HEK293 (cell line): Measurements from ENCODE around the gene MRPL43.

ENCODE experiments used
- CTCF ChIA-PET: fragments of 350-600 bp; formaldehyde crosslinking; extraction: SDS; loops from one replicate; lab custom pipeline; 2021; ENCODE audit warnings: antibody characterized with exemption; lab: Yijun Ruan, JAX
- POLR2A ChIA-PET: fragments of 300-600 bp; formaldehyde crosslinking; extraction: SDS; loops from one replicate; lab custom pipeline; 2020; ENCODE audit warnings: antibody characterized with exemption, inconsistent platforms; lab: Yijun Ruan, JAX
- H3K27ac ChIP-seq: fragments of 200-500 bp; sonication (Bioruptor generic); 2 replicates; pipeline ENCODE4 v1.5.1; 2014; ENCODE audit warnings: low read depth, low read length, control low read depth, inconsistent platforms; ENCODE audit errors: extremely low read depth
- H3K36me3 ChIP-seq, 2 experiments: fragments of 200-500 bp in 1 of 2; sonication (Bioruptor generic) in 1 of 2; 1 replicate in 1 of 2; 2 replicates in 1 of 2; pipeline ENCODE4 v1.5.1; 2014 to 2017; ENCODE audit warnings: inconsistent platforms in 2 of 2, low read length in 2 of 2; ENCODE audit not compliant: control insufficient read depth in 2 of 2, insufficient read depth in 1 of 2
- H3K4me1 ChIP-seq: fragments of 200-500 bp; sonication (Bioruptor generic); 2 replicates; pipeline ENCODE4 v1.5.1; 2014; ENCODE audit warnings: mild to moderate bottlenecking, low read length, inconsistent platforms; ENCODE audit not compliant: control insufficient read depth, insufficient read depth
- H3K4me3 ChIP-seq: 2 replicates; pipeline ENCODE4 v1.5.1; 2011; ENCODE audit warnings: low read depth, mild to moderate bottlenecking, control low read depth, low read length, moderate library complexity
- H3K9me3 ChIP-seq: fragments of 200-500 bp; sonication (Bioruptor generic); 2 replicates; pipeline ENCODE4 v1.5.1; 2014; ENCODE audit warnings: low read depth, low read length, inconsistent platforms; ENCODE audit not compliant: control insufficient read depth, insufficient read depth
- GFI1B ChIP-seq: fragments of 450-650 bp; formaldehyde crosslinking; IDR thresholded peaks from 2 replicates; pipeline ENCODE4 v1.5.1; 2016; ENCODE audit warnings: missing biosample characterization, missing genetic modification characterization
- GLIS1 ChIP-seq: fragments of 450-650 bp; formaldehyde crosslinking; IDR thresholded peaks from 2 replicates; pipeline ENCODE4 v1.5.1; 2016; ENCODE audit warnings: missing biosample characterization, missing genetic modification characterization
- KLF8 ChIP-seq: fragments of 450-650 bp; formaldehyde crosslinking; IDR thresholded peaks from 2 replicates; pipeline ENCODE4 v1.5.1; 2016; ENCODE audit warnings: missing biosample characterization, missing genetic modification characterization
- OSR2 ChIP-seq: fragments of 450-650 bp; formaldehyde crosslinking; IDR thresholded peaks from 2 replicates; pipeline ENCODE4 v1.5.1; 2016; ENCODE audit warnings: missing biosample characterization, missing genetic modification characterization
- RBAK ChIP-seq: fragments of 450-650 bp; formaldehyde crosslinking; IDR thresholded peaks from 2 replicates; pipeline ENCODE4 v1.5.1; 2016; ENCODE audit warnings: missing biosample characterization, missing genetic modification characterization
- SP3 ChIP-seq: fragments of 450-650 bp; formaldehyde crosslinking; IDR thresholded peaks from 2 replicates; pipeline ENCODE4 v1.5.1; 2016; ENCODE audit warnings: missing biosample characterization, missing genetic modification characterization
- ZEB2 ChIP-seq: fragments of 450-650 bp; formaldehyde crosslinking; IDR thresholded peaks from 2 replicates; pipeline ENCODE4 v1.5.1; 2016; ENCODE audit warnings: missing biosample characterization, missing genetic modification characterization
- ZFHX2 ChIP-seq: fragments of 450-650 bp; formaldehyde crosslinking; conservative IDR thresholded peaks from 2 replicates; pipeline ENCODE4 v1.5.1; 2016; ENCODE audit warnings: missing biosample characterization, missing genetic modification characterization
- ZFP69B ChIP-seq: fragments of 450-650 bp; formaldehyde crosslinking; IDR thresholded peaks from 2 replicates; pipeline ENCODE4 v1.5.1; 2016; ENCODE audit warnings: missing biosample characterization, missing genetic modification characterization
- ZNF138 ChIP-seq: fragments of 450-650 bp; formaldehyde crosslinking; IDR thresholded peaks from 2 replicates; pipeline ENCODE4 v1.5.1; 2016; ENCODE audit warnings: missing biosample characterization, missing genetic modification characterization, borderline replicate concordance
- ZNF169 ChIP-seq: fragments of 450-650 bp; formaldehyde crosslinking; IDR thresholded peaks from 2 replicates; pipeline ENCODE4 v1.5.1; 2016; ENCODE audit warnings: missing biosample characterization, missing genetic modification characterization
- ZNF175 ChIP-seq: fragments of 450-650 bp; formaldehyde crosslinking; IDR thresholded peaks from 2 replicates; pipeline ENCODE4 v1.5.1; 2016; ENCODE audit warnings: missing biosample characterization, missing genetic modification characterization
- ZNF211 ChIP-seq: fragments of 450-650 bp; formaldehyde crosslinking; IDR thresholded peaks from 2 replicates; pipeline ENCODE4 v1.5.1; 2016; ENCODE audit warnings: low read depth, missing biosample characterization, missing genetic modification characterization
- ZNF311 ChIP-seq: fragments of 450-650 bp; formaldehyde crosslinking; IDR thresholded peaks from 2 replicates; pipeline ENCODE4 v1.5.1; 2017; ENCODE audit warnings: missing biosample characterization, missing genetic modification characterization, borderline replicate concordance
- ZNF354C ChIP-seq: fragments of 450-650 bp; formaldehyde crosslinking; IDR thresholded peaks from 2 replicates; pipeline ENCODE4 v1.5.1; 2016; ENCODE audit warnings: missing biosample characterization, missing genetic modification characterization, low read depth, borderline replicate concordance
- ZNF366 ChIP-seq: fragments of 450-650 bp; formaldehyde crosslinking; conservative IDR thresholded peaks from 2 replicates; pipeline ENCODE4 v1.5.1; 2016; ENCODE audit warnings: missing biosample characterization, missing genetic modification characterization
- ZNF600 ChIP-seq: fragments of 450-650 bp; formaldehyde crosslinking; IDR thresholded peaks from 2 replicates; pipeline ENCODE4 v1.5.1; 2016; ENCODE audit warnings: missing biosample characterization, missing genetic modification characterization
- ZNF621 ChIP-seq: fragments of 450-650 bp; formaldehyde crosslinking; IDR thresholded peaks from 2 replicates; pipeline ENCODE4 v1.5.1; 2017; ENCODE audit warnings: missing biosample characterization, missing genetic modification characterization
- ZNF629 ChIP-seq: fragments of 450-650 bp; formaldehyde crosslinking; IDR thresholded peaks from 2 replicates; pipeline ENCODE4 v1.5.1; 2017; ENCODE audit warnings: missing biosample characterization, missing genetic modification characterization
- ZNF701 ChIP-seq: fragments of 450-650 bp; formaldehyde crosslinking; IDR thresholded peaks from 2 replicates; pipeline ENCODE4 v1.5.1; 2016; ENCODE audit warnings: missing biosample characterization, missing genetic modification characterization
- ZNF707 ChIP-seq: fragments of 450-650 bp; formaldehyde crosslinking; IDR thresholded peaks from 2 replicates; pipeline ENCODE4 v1.5.1; 2016; ENCODE audit warnings: missing biosample characterization, missing genetic modification characterization
- ZNF747 ChIP-seq: fragments of 450-650 bp; formaldehyde crosslinking; IDR thresholded peaks from 2 replicates; pipeline ENCODE4 v1.5.1; 2016; ENCODE audit warnings: missing biosample characterization, missing genetic modification characterization
- ZNF76 ChIP-seq: fragments of 450-650 bp; formaldehyde crosslinking; IDR thresholded peaks from 2 replicates; pipeline ENCODE4; 2016; ENCODE audit warnings: low read depth, missing biosample characterization, missing genetic modification characterization, borderline replicate concordance
- ZNF768 ChIP-seq: fragments of 450-650 bp; formaldehyde crosslinking; IDR thresholded peaks from 2 replicates; pipeline ENCODE4 v1.5.1; 2018; ENCODE audit warnings: missing biosample characterization, mild to moderate bottlenecking, missing genetic modification characterization
- ZNF792 ChIP-seq: fragments of 450-650 bp; formaldehyde crosslinking; IDR thresholded peaks from 2 replicates; pipeline ENCODE4 v1.5.1; 2016; ENCODE audit warnings: missing biosample characterization, missing genetic modification characterization
- ZNF843 ChIP-seq: fragments of 450-650 bp; formaldehyde crosslinking; IDR thresholded peaks from 2 replicates; pipeline ENCODE4 v1.5.1; 2016; ENCODE audit warnings: missing biosample characterization, missing genetic modification characterization
- TF ChIP-seq, protein P1 (sequence below): fragments of 450-650 bp; formaldehyde crosslinking; IDR thresholded peaks from 2 replicates; pipeline ENCODE4 v1.5.1; 2016; ENCODE audit warnings: missing biosample characterization, missing genetic modification characterization
- TF ChIP-seq, protein P2 (sequence below): fragments of 450-650 bp; formaldehyde crosslinking; IDR thresholded peaks from 2 replicates; pipeline ENCODE4 v1.5.1; 2017; ENCODE audit warnings: missing biosample characterization, mild to moderate bottlenecking, missing genetic modification characterization, moderate library complexity
- TF ChIP-seq, protein P3 (sequence below): fragments of 450-650 bp; formaldehyde crosslinking; IDR thresholded peaks from 2 replicates; pipeline ENCODE4 v1.5.1; 2016; ENCODE audit warnings: missing biosample characterization, missing genetic modification characterization
- TF ChIP-seq, protein P4 (sequence below): IDR thresholded peaks from 2 replicates; pipeline ENCODE4 v1.6.1; 2011; ENCODE audit warnings: mild to moderate bottlenecking, low read depth, low read length, borderline replicate concordance

Gene MRPL43

GRCh38 chr10:101014230-101014884, 27.1 kb upstream of the MRPL43 start:
- CTCF ChIA-PET, result interaction anchor here (0.6 to 7.2 kb wide), 47 partner anchors 9 to 1725 kb away, joined by 3 to 274 read pairs (median 4); partner anchors contain the start of genes KAZALD1, LZTS2, MRPL43 and PDZD7
- Histone ChIP-seq H3K27ac (no peak overlapping the region), H3K36me3 (no peaks in the 10 kb centered on the region), H3K9me3 (no peaks in the 10 kb centered on the region), H3K4me1 (peaks cover 2% of the 10 kb centered on the region; the same call in 1 of the 2 replicates), H3K4me3 (no peak overlapping the region)
- POLR2A ChIA-PET, result interaction anchor here (0.8 to 2.7 kb wide), 5 partner anchors 10 to 58 kb away, joined by 3 to 14 read pairs (median 5); no protein-coding TSS in a partner anchor
- TF ChIP-seq, protein P1, sequence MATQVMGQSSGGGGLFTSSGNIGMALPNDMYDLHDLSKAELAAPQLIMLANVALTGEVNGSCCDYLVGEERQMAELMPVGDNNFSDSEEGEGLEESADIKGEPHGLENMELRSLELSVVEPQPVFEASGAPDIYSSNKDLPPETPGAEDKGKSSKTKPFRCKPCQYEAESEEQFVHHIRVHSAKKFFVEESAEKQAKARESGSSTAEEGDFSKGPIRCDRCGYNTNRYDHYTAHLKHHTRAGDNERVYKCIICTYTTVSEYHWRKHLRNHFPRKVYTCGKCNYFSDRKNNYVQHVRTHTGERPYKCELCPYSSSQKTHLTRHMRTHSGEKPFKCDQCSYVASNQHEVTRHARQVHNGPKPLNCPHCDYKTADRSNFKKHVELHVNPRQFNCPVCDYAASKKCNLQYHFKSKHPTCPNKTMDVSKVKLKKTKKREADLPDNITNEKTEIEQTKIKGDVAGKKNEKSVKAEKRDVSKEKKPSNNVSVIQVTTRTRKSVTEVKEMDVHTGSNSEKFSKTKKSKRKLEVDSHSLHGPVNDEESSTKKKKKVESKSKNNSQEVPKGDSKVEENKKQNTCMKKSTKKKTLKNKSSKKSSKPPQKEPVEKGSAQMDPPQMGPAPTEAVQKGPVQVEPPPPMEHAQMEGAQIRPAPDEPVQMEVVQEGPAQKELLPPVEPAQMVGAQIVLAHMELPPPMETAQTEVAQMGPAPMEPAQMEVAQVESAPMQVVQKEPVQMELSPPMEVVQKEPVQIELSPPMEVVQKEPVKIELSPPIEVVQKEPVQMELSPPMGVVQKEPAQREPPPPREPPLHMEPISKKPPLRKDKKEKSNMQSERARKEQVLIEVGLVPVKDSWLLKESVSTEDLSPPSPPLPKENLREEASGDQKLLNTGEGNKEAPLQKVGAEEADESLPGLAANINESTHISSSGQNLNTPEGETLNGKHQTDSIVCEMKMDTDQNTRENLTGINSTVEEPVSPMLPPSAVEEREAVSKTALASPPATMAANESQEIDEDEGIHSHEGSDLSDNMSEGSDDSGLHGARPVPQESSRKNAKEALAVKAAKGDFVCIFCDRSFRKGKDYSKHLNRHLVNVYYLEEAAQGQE (tag by site-specific recombination), result no peak
- no peak for TF ChIP-seq ZNF768 (tag by site-specific recombination)
- no peak for TF ChIP-seq ZNF701 (tag by site-specific recombination)
- no peak for TF ChIP-seq ZNF175 (tag by site-specific recombination)
- peak; percentile 90 for TF ChIP-seq ZNF600 (tag by site-specific recombination)
- TF ChIP-seq ZFP69B (tag by site-specific recombination), result no peak
- peak; percentile 91 for TF ChIP-seq GLIS1 (tag by site-specific recombination)
- TF ChIP-seq ZNF211 (tag by site-specific recombination), result no peak
- TF ChIP-seq ZNF629 (tag by site-specific recombination), result 0 out of 2 replicates have a peak, but pooled peaks have one; percentile 24
- TF ChIP-seq ZNF707 (tag by site-specific recombination), result no peak
- no peak for TF ChIP-seq ZNF621 (tag by site-specific recombination)
- TF ChIP-seq ZNF311 (tag by site-specific recombination), result no peak
- TF ChIP-seq ZNF747 (tag by site-specific recombination), result no peak
- TF ChIP-seq GFI1B (tag by site-specific recombination), result no peak
- TF ChIP-seq OSR2, result no peak
- peak; percentile 59 for TF ChIP-seq ZFHX2 (tag by site-specific recombination)
- no peak for TF ChIP-seq ZNF169 (tag by site-specific recombination)
- no peak for TF ChIP-seq RBAK (tag by site-specific recombination)
- TF ChIP-seq ZEB2, result no peak
- TF ChIP-seq ZNF76 (tag by site-specific recombination), result no peak
- TF ChIP-seq, protein P2, sequence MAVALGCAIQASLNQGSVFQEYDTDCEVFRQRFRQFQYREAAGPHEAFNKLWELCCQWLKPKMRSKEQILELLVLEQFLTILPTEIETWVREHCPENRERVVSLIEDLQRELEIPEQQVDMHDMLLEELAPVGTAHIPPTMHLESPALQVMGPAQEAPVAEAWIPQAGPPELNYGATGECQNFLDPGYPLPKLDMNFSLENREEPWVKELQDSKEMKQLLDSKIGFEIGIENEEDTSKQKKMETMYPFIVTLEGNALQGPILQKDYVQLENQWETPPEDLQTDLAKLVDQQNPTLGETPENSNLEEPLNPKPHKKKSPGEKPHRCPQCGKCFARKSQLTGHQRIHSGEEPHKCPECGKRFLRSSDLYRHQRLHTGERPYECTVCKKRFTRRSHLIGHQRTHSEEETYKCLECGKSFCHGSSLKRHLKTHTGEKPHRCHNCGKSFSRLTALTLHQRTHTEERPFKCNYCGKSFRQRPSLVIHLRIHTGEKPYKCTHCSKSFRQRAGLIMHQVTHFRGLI, result no peak; the same call in 1 of the 2 replicates
- TF ChIP-seq ZNF843 (tag by site-specific recombination), result 0 out of 2 replicates have a peak, but pooled peaks have one; percentile 23
- peak; percentile 33; the same call in 1 of the 2 replicates for TF ChIP-seq SP3 (tag by site-specific recombination)
- no peak for TF ChIP-seq ZNF138 (tag by site-specific recombination)
- no peak for TF ChIP-seq KLF8
- TF ChIP-seq, protein P3, sequence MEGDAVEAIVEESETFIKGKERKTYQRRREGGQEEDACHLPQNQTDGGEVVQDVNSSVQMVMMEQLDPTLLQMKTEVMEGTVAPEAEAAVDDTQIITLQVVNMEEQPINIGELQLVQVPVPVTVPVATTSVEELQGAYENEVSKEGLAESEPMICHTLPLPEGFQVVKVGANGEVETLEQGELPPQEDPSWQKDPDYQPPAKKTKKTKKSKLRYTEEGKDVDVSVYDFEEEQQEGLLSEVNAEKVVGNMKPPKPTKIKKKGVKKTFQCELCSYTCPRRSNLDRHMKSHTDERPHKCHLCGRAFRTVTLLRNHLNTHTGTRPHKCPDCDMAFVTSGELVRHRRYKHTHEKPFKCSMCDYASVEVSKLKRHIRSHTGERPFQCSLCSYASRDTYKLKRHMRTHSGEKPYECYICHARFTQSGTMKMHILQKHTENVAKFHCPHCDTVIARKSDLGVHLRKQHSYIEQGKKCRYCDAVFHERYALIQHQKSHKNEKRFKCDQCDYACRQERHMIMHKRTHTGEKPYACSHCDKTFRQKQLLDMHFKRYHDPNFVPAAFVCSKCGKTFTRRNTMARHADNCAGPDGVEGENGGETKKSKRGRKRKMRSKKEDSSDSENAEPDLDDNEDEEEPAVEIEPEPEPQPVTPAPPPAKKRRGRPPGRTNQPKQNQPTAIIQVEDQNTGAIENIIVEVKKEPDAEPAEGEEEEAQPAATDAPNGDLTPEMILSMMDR, result peak; percentile 86
- no peak for TF ChIP-seq ZNF792 (tag by site-specific recombination)
- TF ChIP-seq, protein P4, sequence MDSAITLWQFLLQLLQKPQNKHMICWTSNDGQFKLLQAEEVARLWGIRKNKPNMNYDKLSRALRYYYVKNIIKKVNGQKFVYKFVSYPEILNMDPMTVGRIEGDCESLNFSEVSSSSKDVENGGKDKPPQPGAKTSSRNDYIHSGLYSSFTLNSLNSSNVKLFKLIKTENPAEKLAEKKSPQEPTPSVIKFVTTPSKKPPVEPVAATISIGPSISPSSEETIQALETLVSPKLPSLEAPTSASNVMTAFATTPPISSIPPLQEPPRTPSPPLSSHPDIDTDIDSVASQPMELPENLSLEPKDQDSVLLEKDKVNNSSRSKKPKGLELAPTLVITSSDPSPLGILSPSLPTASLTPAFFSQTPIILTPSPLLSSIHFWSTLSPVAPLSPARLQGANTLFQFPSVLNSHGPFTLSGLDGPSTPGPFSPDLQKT, result no peak
- TF ChIP-seq ZNF354C (tag by site-specific recombination), result no peak
- peak; percentile 93 for TF ChIP-seq ZNF366 (tag by site-specific recombination)
